Aorta (tissue), 5 donors: Measurements from ENCODE around the gene SLC25A34. TPM values are rescaled to one million over a fixed set of nuclear protein-coding genes. Genes with fewer than 3 reads are reported as not detected.

Source experiments
- ATAC-seq: fragments of 200-7000 bp; cut with Tn5 transposase; one replicate; pipeline ENCODE4 v1.9.1; 2022; ENCODE audit warnings: moderate library complexity; ENCODE audit not compliant: low FRiP score
- DNase-seq, 2 donors: peaks; one replicate each; pipeline ENCODE4 v3.0.0-alpha.2; 2020
- H3K27ac ChIP-seq, 2 donors: one replicate each; pipeline ENCODE4 v1.5.1; 2013; ENCODE audit warnings: low read length in 2 of 2, mild to moderate bottlenecking in 2 of 2, moderate library complexity in 2 of 2, control low read depth in 1 of 2, inconsistent platforms in 1 of 2, low read depth in 1 of 2
- H3K27me3 ChIP-seq, 2 donors: one replicate each; pipeline ENCODE4 v1.6.1; 2013; ENCODE audit warnings: control low read depth in 1 of 2, low read length in 1 of 2, mild to moderate bottlenecking in 1 of 2, moderate library complexity in 1 of 2; ENCODE audit not compliant: insufficient read depth in 2 of 2, control insufficient read depth in 1 of 2
- H3K36me3 ChIP-seq, 2 donors: one replicate each; pipeline ENCODE4 v1.6.1; 2013; ENCODE audit warnings: control low read depth in 1 of 2, low read length in 1 of 2, mild to moderate bottlenecking in 1 of 2; ENCODE audit not compliant: insufficient read depth in 2 of 2, control insufficient read depth in 1 of 2
- H3K4me1 ChIP-seq, 2 donors: one replicate each; pipeline ENCODE4 v1.6.1; 2013; ENCODE audit warnings: low read length in 2 of 2, control low read depth in 1 of 2, mild to moderate bottlenecking in 1 of 2, moderate library complexity in 1 of 2; ENCODE audit not compliant: insufficient read depth in 2 of 2, control insufficient read depth in 1 of 2
- H3K4me3 ChIP-seq, 2 donors: one replicate each; pipeline ENCODE4 v1.5.1; 2013; ENCODE audit warnings: low read length in 2 of 2, control low read depth in 1 of 2, mild to moderate bottlenecking in 1 of 2
- H3K9me3 ChIP-seq: one replicate; pipeline ENCODE4 v1.6.1; 2013; ENCODE audit warnings: mild to moderate bottlenecking, low read length; ENCODE audit not compliant: control insufficient read depth
- WGBS, 2 donors: extraction: QIAGEN DNeasy Blood & Tissue Kit; methylation state at CpG; one replicate each; pipeline ENCODE4 v1.1.7; 2013; 5-methylcytosine and 5-hydroxymethylcytosine counted together
- intact Hi-C, 2 donors: fragments of 100-400 bp; cut with DNase I; formaldehyde crosslinking; loops; one replicate each; pipeline versions ENCODE4 v1.14.2 to v1.15.0; 2022
- polyA plus RNA-seq, 2 donors: library from polyadenylated mRNA; stranded (reverse); fragments of 200-250 nt; gene quantifications; one replicate each; pipeline ENCODE4 v1.2.3, GENCODE V29; 2013
- total RNA-seq, 2 donors: library from RNA; stranded (reverse); fragmentation: NEBNext Ultra II Directional; extraction: Animal tissue kit (Norgen Biotek cat#: 25700); gene quantifications; one replicate each; pipeline ENCODE4 v1.2.1, GENCODE V29; 2021
- donor health status: healthy with polysubstance abuse.
- donor health status: Bipolar disorder and iron deficiency.
- donor health status: DM: no; HTN: no; CAD: no.
- donor health status: DM: no; HTN: no; CAD: no.
- donor health status: DM: yes; HTN: yes; CAD: no.

The SLC25A34 gene
- total and polyA plus RNA-seq, 4 donors, result 2.5 to 9.8 (median 5.0) TPM

GRCh38 chr1:15740924-15741850 is 5.1 kb downstream of the SLC25A34 start:
- no peaks in the 10 kb centered on the region for H3K4me1 ChIP-seq
- H3K36me3 ChIP-seq, result no peaks in the 10 kb centered on the region
- WGBS, 2 donors, result 45 to 52% methylated on average over 27 of the region's 27 CpGs
- intact Hi-C loops, result no loop called here
- H3K27ac ChIP-seq, result peak overlapping the region in 1 of 2 donors; percentile 9
- ATAC-seq (peak; percentile 72), DNase-seq (peak; percentile 83 to 92)
- H3K4me3 ChIP-seq, result no peak overlapping the region
- no peaks in the 10 kb centered on the region for H3K9me3 ChIP-seq
- H3K27me3 ChIP-seq, result no peaks in the 10 kb centered on the region

- no peaks in the 10 kb centered on the region for H3K36me3 ChIP-seq
- intact Hi-C loops, result no loop called here
- no peak for ATAC-seq
- H3K27me3 ChIP-seq, result no peaks in the 10 kb centered on the region
- H3K4me1 ChIP-seq, result no peaks in the 10 kb centered on the region
- H3K4me3 ChIP-seq, result no peak within 1 kb of the TSS
- WGBS, 2 donors, result 48 to 57% methylated on average over 14 of the region's 14 CpGs
- peak within 1 kb of the TSS in 1 of 2 donors; percentile 9 for H3K27ac ChIP-seq
- peak in 1 of 2 donors; percentile 59 for DNase-seq
- no peaks in the 10 kb centered on the region for H3K9me3 ChIP-seq
These were observed 6.3 kb downstream of the SLC25A34 start, which contains the start of gene TMEM82 for GRCh38 chr1:15742339-15742801. TSS of gene TMEM82 (plus strand) at chr1:15742499. CDS start at chr1:15742560, 61 bp downstream.

GRCh38 chr1:15744122-15744679 is 8.1 kb downstream of the SLC25A34 start:
- no peak overlapping the region for H3K4me3 ChIP-seq
- H3K27ac ChIP-seq, result no peak overlapping the region
- no peak for DNase-seq
- no peaks in the 10 kb centered on the region for H3K27me3 ChIP-seq
- intact Hi-C loops, result no loop called here
- H3K9me3 ChIP-seq, result no peaks in the 10 kb centered on the region
- no peaks in the 10 kb centered on the region for H3K36me3 ChIP-seq
- 77 to 82% methylated on average over 28 to 30 of the region's 30 CpGs for WGBS, 2 donors
- no peaks in the 10 kb centered on the region for H3K4me1 ChIP-seq
- no peak for ATAC-seq

GRCh38 chr1:15747378-15747777 is 11.3 kb downstream of the SLC25A34 start:
- DNase-seq, result peak in 1 of 2 donors; percentile 54
- 4 to 10% methylated on average over 8 of the region's 8 CpGs for WGBS, 2 donors
- Histone ChIP-seq H3K27ac (peak overlapping the region; percentile 49 to 90), H3K36me3 (no peaks in the 10 kb centered on the region), H3K27me3 (no peaks in the 10 kb centered on the region), H3K9me3 (no peaks in the 10 kb centered on the region), H3K4me3 (no peak overlapping the region), H3K4me1 (no peaks in the 10 kb centered on the region)
- intact Hi-C loops, result loop anchor here in 1 of 2 donors (5.0 kb wide), 1 partner anchor 40 kb away; no protein-coding TSS in a partner anchor
- no peak for ATAC-seq

GRCh38 chr1:15748264-15748663 is 12.2 kb downstream of the SLC25A34 start:
- no peaks in the 10 kb centered on the region for H3K27me3 ChIP-seq
- no peak overlapping the region for H3K4me3 ChIP-seq
- no peaks in the 10 kb centered on the region for H3K4me1 ChIP-seq
- no peaks in the 10 kb centered on the region for H3K36me3 ChIP-seq
- no peaks in the 10 kb centered on the region for H3K9me3 ChIP-seq
- peak overlapping the region; percentile 83 to 84 for H3K27ac ChIP-seq
- DNase-seq (no peak), ATAC-seq (no peak)
- 17 to 18% methylated on average over 5 of the region's 5 CpGs for WGBS, 2 donors
- intact Hi-C loops, result loop anchor here in 1 of 2 donors (5.0 kb wide), 1 partner anchor 39 kb away; no protein-coding TSS in a partner anchor

GRCh38 chr1:15748690-15749398 is 12.8 kb downstream of the SLC25A34 start:
- ATAC-seq, result no peak
- Histone ChIP-seq H3K36me3 (no peaks in the 10 kb centered on the region), H3K27ac (peak overlapping the region; percentile 83 to 84), H3K27me3 (no peaks in the 10 kb centered on the region), H3K4me1 (no peaks in the 10 kb centered on the region), H3K4me3 (no peak overlapping the region), H3K9me3 (no peaks in the 10 kb centered on the region)
- no peak for DNase-seq
- intact Hi-C loops, result loop anchor here in 1 of 2 donors (5.0 kb wide), 1 partner anchor 38 kb away; no protein-coding TSS in a partner anchor
- 16 to 18% methylated on average over 10 of the region's 10 CpGs for WGBS, 2 donors

- Histone ChIP-seq H3K9me3 (no peaks in the 10 kb centered on the region), H3K27ac (peak overlapping the region; percentile 83 to 97), H3K4me3 (no peak overlapping the region), H3K4me1 (no peaks in the 10 kb centered on the region), H3K27me3 (no peaks in the 10 kb centered on the region), H3K36me3 (no peaks in the 10 kb centered on the region)
- ATAC-seq (peak; percentile 87), DNase-seq (peak; percentile 96 to 97)
- intact Hi-C loops, result loop anchor here in 1 of 2 donors (5.0 kb wide), 1 partner anchor 38 kb away; no protein-coding TSS in a partner anchor
- 3 to 6% methylated on average over 19 of the region's 19 CpGs for WGBS, 2 donors
These were observed 13.6 kb downstream of the SLC25A34 start for GRCh38 chr1:15749399-15750291.
